Measurements from ENCODE around the gene DNAJC10. TPM values are rescaled to one million over a fixed set of nuclear protein-coding genes. Genes with fewer than 3 reads are reported as not detected.

Gene DNAJC10
- total and polyA plus RNA-seq, 9 of the 15 experiments (the other 6 are each of a cell fraction or from before 2014, with no cell fraction given): 9.8 to 77.7 (median 57.3) TPM

GRCh38 chr2:182826496-182826895 lies 110.4 kb downstream of the DNAJC10 start:
- H3K4me1 ChIP-seq (replicated peaks in 1 of 2; ENCODE audit: control insufficient read depth in 2 of 2, insufficient read depth in 2 of 2, low read length in 2 of 2): no peaks in the 10 kb centered on the region
- ChIA-PET POLR2A (no interaction called here), CTCF (ENCODE audit: low intra/inter-chr PET ratio) (no interaction called here)
- no peak overlapping the region for H3K4me3 ChIP-seq
- in situ Hi-C loops (cut with MboI) (no loop called here), intact Hi-C loops (cut with micrococcal nuclease) (no loop called here)
- H3K9me3 ChIP-seq (replicated peaks; ENCODE audit: control insufficient read depth, insufficient read depth, low read depth, low read length): no peaks in the 10 kb centered on the region
- H3K79me2 ChIP-seq (ENCODE audit: control insufficient read depth, insufficient read depth, low read length): no peaks in the 10 kb centered on the region
- H3K4me2 ChIP-seq (ENCODE audit: insufficient read depth, low read length): no peak overlapping the region
- FAIRE-seq (no peak), DNase-seq (ENCODE audit: extremely low read depth in 1 of 4, low spot score in 3 of 4) (no peak), ATAC-seq (no peak)
- TF ChIP-seq RFX5 (IDR thresholded peaks at IDR 0.05; ENCODE audit: low read depth, low read length): no peak
- no peak for TF ChIP-seq THAP12 (CRISPR knock-in tag; IDR thresholded peaks at IDR 0.05)
- TF ChIP-seq ZNF347 (CRISPR knock-in tag; IDR thresholded peaks at IDR 0.05; ENCODE audit: low read depth): no peak
- no peak for TF ChIP-seq SMARCE1 (IDR thresholded peaks at IDR 0.05)
- TF ChIP-seq MCM3 (IDR thresholded peaks at IDR 0.05): no peak
- no peak for TF ChIP-seq ZFP36 (IDR thresholded peaks at IDR 0.05; ENCODE audit: low read depth, low read length, partially characterized antibody)
- TF ChIP-seq ELK3 (CRISPR knock-in tag; IDR thresholded peaks at IDR 0.05): no peak
- TF ChIP-seq SIRT6 (IDR thresholded peaks at IDR 0.05; ENCODE audit: low read depth, low read length): no peak
- no peak for TF ChIP-seq ESRRA (IDR thresholded peaks at IDR 0.05; ENCODE audit: borderline replicate concordance, low read depth)
- no TSS peak for BruUV-seq (replicated peaks)
- H3K27ac ChIP-seq (ENCODE audit: extremely low read depth, low read depth, low read length): no peak overlapping the region
- peaks cover 4 to 7% of the 10 kb centered on the region in 2 experiments; a peak in 2 of 5 replicates for H3K27me3 ChIP-seq (ENCODE audit: control insufficient read depth in 2 of 2, insufficient read depth in 2 of 2, low read length in 2 of 2)
- H4K20me1 ChIP-seq (replicated peaks; ENCODE audit: control insufficient read depth, insufficient read depth, low read length): no peaks in the 10 kb centered on the region
- no peak overlapping the region for H2AFZ ChIP-seq (ENCODE audit: low read depth, low read length)
- H3K9me1 ChIP-seq (ENCODE audit: control insufficient read depth, insufficient read depth, low read length): no peaks in the 10 kb centered on the region
- no peaks in the 10 kb centered on the region for H3K36me3 ChIP-seq (ENCODE audit: control insufficient read depth, insufficient read depth, low read length)
- 2% methylated on average over 3 of the region's 3 CpGs for WGBS (ENCODE audit: insufficient coverage, low coverage, missing lambda C conversion rate)
- H3K9ac ChIP-seq (ENCODE audit: insufficient read depth in 1 of 2, low read depth in 2 of 2, low read length in 2 of 2): no peak overlapping the region
